NCI-H2081 treated with DMSO at 0.1 percent for 48 hours (cell line): Measurements from ENCODE around the gene HCN3.
A peak's percentile ranks its signal among the peaks of the same experiment; 100 is the strongest.
"Not testable (repeated sequence)": the region's sequence is repeated elsewhere in the genome, so short reads cannot be mapped to it uniquely, and the experiment has no call there.

Experiments
- DNase-seq: peaks from one replicate; lab custom pipeline; 2025; lab: John Stamatoyannopoulos, UW

Gene HCN3

DNA sequence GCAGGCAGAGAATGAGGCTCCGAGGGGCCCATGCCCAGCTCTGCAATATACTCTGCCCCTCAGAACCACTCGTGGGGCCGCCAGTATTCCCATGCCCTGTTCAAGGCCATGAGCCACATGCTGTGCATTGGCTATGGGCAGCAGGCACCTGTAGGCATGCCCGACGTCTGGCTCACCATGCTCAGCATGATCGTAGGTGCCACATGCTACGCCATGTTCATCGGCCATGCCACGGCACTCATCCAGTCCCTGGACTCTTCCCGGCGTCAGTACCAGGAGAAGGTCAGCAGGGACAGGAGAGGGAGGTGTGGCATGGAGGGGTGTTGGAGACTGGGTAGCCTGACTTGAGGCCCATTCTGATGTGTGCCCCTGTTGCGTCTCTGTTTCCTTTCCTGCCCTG, 7.2 kb downstream of the HCN3 start:
- no peak for DNase-seq

GRCh38 chr1:155285063-155285462, 7.8 kb downstream of the HCN3 start:
- DNase-seq: no peak

- no peak for DNase-seq
Measured at GRCh38 chr1:155285631-155286044, 8.4 kb downstream of the HCN3 start.

DNA sequence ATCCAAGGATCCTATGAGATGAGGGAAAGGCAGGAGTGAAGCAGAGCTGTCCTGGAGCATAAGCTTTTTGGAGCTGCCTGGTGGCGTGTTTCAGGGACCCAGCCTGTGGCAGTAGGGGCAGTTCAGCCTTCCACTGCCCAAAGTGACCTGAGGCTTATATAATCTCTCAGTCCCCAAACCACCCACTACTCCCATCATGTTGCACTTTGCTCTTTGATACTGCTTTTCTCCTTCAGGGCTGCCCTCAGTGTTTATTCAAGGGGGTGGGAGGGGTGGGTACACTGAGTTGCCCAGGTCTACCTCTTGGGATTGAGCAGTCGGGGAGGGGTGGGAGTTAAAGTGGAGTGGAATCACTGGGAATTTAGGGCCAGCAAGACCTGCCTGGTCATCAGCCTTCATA, 9.3 kb downstream of the HCN3 start:
- DNase-seq: no peak

GRCh38 chr1:155287987-155288543, 10.8 kb downstream of the HCN3 start:
- no peak for DNase-seq

DNA sequence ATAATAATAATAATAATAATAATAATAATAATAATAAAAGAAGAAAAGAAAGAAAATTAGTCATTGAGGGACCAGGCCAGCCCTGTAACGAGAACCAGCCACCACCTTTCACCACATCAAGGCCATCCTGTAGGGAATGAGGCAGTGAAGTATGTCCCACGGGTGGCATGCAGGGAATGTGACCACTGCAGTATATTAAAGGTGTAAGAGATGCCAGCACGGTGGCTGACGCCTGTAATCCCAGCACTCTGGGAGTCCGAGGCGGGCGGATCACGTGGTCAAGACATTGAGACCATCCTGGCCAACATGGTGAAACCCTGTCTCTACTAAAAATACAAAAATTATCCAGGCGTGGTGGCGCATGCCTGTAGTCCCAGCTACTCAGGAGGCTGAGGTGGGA, 13.7 kb downstream of the HCN3 start:
- DNase-seq: not testable (repeated sequence)

GRCh38 chr1:155293086-155293749, 16.0 kb downstream of the HCN3 start:
- no peak for DNase-seq

DNA sequence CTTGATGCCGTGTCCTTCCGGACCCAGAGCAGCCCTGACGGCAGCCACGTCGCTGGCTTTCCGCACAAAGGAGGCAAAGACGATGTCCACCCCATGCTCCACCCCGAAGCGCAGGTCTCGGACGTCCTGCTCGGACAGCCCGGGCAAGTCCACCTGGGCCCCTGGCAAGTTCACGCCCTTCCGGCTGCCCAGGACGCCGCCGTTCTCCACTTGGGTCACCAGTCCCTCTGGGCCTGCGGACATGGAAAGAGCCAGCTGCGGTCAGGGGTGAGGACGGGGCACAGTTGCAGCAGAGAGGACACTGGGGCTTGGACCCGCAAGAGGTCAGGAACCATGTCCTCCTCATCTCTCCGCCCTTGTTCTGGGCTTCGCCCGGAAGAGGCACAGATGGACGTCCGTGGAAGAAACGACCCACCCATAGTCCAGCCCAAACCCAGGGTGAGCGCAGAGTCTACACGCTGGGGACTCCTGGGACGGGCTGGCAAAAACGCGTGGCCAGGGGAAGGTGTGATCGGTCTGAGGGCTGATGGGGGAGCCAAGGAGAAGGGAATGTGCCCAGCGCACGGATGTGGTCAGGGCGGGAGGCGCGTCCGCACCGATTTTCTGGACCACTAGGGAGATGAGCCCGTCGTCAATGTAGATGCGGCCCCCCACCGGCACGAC, 17.4 kb downstream of the HCN3 start:
- DNase-seq: no peak

DNA sequence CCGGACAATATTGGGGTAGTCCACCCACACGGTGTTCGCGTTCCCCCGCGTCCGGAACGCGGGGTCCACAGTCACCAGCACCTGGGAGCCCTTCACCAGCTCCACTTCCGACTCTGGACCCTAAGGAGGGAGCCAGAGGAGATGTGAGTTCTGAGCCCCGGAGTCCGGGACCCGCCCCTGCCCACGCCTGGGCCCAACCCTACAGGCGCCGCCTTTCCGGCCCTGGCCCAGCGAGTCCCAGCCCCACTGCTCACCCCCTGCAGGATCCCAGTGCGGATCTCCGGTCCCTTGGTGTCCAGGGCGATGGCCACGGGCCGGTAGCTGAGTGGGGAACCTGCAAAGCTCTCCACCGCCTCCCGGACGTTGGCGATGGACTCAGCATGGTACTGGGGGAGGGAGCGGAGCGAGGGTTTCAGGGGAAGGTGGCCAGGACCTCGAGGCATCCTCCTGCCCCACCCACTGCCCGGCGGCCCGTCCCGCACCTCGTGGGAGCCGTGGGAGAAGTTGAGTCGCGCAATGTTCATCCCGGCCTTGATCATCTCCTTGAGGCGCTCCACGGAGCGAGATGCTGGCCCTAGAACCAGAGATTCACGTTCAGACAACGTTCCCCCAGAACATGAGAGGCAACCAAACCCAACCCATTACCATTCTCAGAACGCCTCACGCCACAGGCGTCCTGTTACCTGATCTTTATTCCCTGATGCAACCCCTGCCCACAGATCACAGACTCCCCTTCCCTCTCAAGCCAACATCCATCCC, 18.1 kb downstream of the HCN3 start:
- DNase-seq: no peak

DNA sequence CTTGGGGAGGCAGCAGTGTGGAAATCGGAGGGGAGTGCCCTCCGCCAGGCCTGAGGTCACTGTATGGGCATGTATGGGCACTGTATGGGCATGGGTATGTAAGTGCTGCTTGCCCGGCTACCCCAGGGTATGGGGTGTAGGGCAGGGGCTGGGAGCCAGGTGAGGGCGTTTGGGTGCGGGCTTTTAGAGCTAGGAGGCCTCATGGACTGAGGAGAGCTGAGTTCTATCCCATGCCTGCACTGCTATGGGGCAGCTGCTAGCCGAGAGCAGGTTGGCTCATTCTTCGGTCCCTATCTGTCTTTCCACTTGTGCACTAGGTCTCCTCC, 18.6 kb downstream of the HCN3 start:
- DNase-seq: no peak

GRCh38 chr1:155296661-155297060, 19.4 kb downstream of the HCN3 start:
- DNase-seq: no peak

GRCh38 chr1:155297384-155297783, 20.1 kb downstream of the HCN3 start:
- DNase-seq: no peak

- no peak for DNase-seq
Measured at GRCh38 chr1:155300024-155300423, 22.8 kb downstream of the HCN3 start.

GRCh38 chr1:155300553-155301329, 23.5 kb downstream of the HCN3 start:
- DNase-seq: no peak

DNA sequence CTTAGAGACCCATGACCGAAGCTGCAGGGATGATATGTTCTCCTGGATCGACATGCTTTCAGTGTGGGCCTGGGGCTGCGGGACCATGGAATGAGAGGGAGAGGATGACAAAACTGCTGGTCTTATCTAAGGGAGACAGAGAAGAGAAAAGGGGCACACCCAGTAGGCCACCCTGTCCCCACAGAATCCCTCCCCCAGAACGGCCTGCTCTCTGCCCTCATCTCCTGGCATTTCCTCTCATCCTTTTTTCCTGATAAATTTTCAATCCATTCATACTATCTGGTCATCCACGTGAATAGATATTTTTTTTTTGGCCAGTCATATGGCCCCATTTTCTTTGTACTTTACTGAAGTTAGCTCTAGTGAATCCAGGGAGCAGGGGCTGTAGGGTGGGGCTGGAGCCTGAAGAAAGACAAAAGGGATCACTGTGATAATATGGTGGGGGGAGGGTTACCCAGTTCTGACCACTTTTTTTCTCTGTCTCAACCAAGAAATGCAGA, 24.1 kb downstream of the HCN3 start, which contains the start of gene PKLR:
Gene PKLR, minus strand, starts transcription at position 97 of the 500 bp plus-strand sequence. Its CDS starts 43 bp downstream, at position 54.
- DNase-seq: no peak

DNA sequence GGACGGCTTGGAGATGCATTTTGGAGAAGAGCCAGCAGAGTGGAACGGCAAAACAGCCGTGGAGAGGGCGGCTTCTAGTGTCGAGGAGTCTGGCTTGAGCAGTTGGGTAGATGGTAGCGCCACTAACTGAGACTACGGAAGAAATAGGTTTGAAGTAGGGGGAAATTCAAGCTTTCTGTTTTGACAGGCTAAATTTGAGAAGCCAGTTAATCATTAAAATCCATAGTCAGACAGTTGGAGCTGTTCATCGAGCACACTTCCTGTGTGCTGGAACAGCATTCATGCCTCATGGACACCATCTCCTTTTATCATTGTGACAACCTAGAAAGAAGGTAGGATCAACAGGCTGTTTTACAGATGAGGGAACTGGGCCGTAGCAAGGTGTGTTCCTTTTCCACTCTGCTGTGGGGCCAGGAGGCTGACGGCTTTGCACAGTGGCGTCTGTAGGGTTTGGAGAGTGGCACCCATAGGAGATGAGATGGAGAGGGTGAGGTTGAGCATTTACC, 27.3 kb downstream of the HCN3 start:
- DNase-seq: no peak

GRCh38 chr1:155305881-155306391, 28.7 kb downstream of the HCN3 start:
- no peak for DNase-seq

- no peak for DNase-seq
Measured at GRCh38 chr1:155307247-155307740, 30.0 kb downstream of the HCN3 start.

GRCh38 chr1:155308493-155309422, 31.5 kb downstream of the HCN3 start, which contains the start of gene FDPS:
TSS of gene FDPS (plus strand) at chr1:155308866. CDS start at chr1:155309790, 924 bp downstream.
- DNase-seq: peak; percentile 100

DNA sequence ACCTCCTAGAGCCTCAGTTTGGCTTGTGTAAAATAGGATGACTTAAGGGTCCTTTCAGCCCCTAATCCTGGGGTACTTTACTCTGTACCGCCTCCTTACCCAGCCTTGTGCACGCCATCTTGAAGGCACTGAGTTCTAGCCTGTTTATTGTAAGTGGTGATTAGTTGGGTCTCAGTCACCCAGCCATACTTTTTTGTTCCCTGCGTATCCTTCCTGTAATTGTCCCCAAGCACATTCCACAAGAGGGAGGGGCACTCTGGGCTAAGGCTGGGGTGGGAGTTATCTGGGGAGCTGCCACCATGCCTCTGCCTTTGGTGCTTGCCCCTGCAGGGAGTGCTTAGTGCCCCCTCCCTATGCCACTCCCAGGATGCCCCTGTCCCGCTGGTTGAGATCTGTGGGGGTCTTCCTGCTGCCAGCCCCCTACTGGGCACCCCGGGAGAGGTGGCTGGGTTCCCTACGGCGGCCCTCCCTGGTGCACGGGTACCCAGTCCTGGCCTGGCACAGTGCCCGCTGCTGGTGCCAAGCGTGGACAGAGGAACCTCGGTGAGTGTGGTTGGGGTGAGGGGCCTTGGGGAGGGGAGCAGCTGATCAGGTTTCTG, 32.3 kb downstream of the HCN3 start:
- no peak for DNase-seq
